Liver (tissue), 9 donors: ENCODE results near the gene GNAO1. TPM values are rescaled to one million over a fixed set of nuclear protein-coding genes. Genes with fewer than 3 reads are reported as not detected.

Experiments
- DNase-seq: peaks from one replicate; pipeline ENCODE4 v3.0.0-alpha.2; 2017; ENCODE audit warnings: low spot score
- H3K27ac ChIP-seq, 2 donors: one replicate each; pipeline ENCODE4 v1.7.0; 2013; ENCODE audit warnings: inconsistent platforms in 2 of 2, low read length in 2 of 2, control low read depth in 1 of 2, low read depth in 1 of 2, mild to moderate bottlenecking in 1 of 2
- H3K27me3 ChIP-seq, 4 donors: one replicate each; pipeline versions ENCODE4 v1.6.1 to v1.7.0; 2013; ENCODE audit warnings: low read length in 3 of 4, inconsistent platforms in 1 of 4, mild to moderate bottlenecking in 1 of 4, moderate library complexity in 1 of 4; ENCODE audit not compliant: control insufficient read depth in 4 of 4, insufficient read depth in 4 of 4
- H3K36me3 ChIP-seq, 4 donors: one replicate each; pipeline versions ENCODE4 v1.6.1 to v1.7.0; 2013; ENCODE audit warnings: low read length in 3 of 4, mild to moderate bottlenecking in 3 of 4, low read depth in 1 of 4, moderate library complexity in 1 of 4; ENCODE audit not compliant: control insufficient read depth in 4 of 4, insufficient read depth in 3 of 4
- H3K4me1 ChIP-seq, 4 donors: one replicate each; pipeline versions ENCODE4 v1.6.1 to v1.7.0; 2013; ENCODE audit warnings: low read length in 3 of 4, mild to moderate bottlenecking in 3 of 4, moderate library complexity in 1 of 4; ENCODE audit not compliant: control insufficient read depth in 4 of 4, insufficient read depth in 4 of 4
- H3K4me3 ChIP-seq, 3 donors: one replicate each; pipeline versions ENCODE4 v1.6.1 to v1.7.0; 2013; ENCODE audit warnings: low read length in 3 of 3, control low read depth in 1 of 3, low read depth in 1 of 3, mild to moderate bottlenecking in 1 of 3
- H3K9ac ChIP-seq, 2 donors: one replicate each; pipeline ENCODE4 v1.7.0; 2013; ENCODE audit warnings: low read length in 2 of 2, mild to moderate bottlenecking in 2 of 2, moderate library complexity in 2 of 2, control low read depth in 1 of 2, low read depth in 1 of 2
- H3K9me3 ChIP-seq, 4 donors: one replicate each; pipeline versions ENCODE4 v1.6.1 to v1.7.0; 2013; ENCODE audit warnings: low read length in 3 of 4; ENCODE audit not compliant: control insufficient read depth in 4 of 4
- EGR1 ChIP-seq, 2 donors: IDR thresholded peaks; 2 replicates each; pipeline ENCODE4 v1.6.1; 2016 to 2018; ENCODE audit warnings: antibody characterized with exemption in 2 of 2, low read depth in 2 of 2
- FOXA1 ChIP-seq: IDR thresholded peaks from 2 replicates; pipeline ENCODE4 v1.6.1; 2016; ENCODE audit warnings: antibody characterized with exemption
- FOXA2 ChIP-seq: IDR thresholded peaks from 2 replicates; pipeline ENCODE4 v1.6.1; 2016; ENCODE audit warnings: antibody characterized with exemption
- GABPA ChIP-seq, 2 donors: IDR thresholded peaks in 1 of 2; conservative IDR thresholded peaks in 1 of 2; 2 replicates each; pipeline ENCODE4 v1.6.1; 2016; ENCODE audit warnings: antibody characterized with exemption in 2 of 2, mild to moderate bottlenecking in 1 of 2, moderate library complexity in 1 of 2
- HNF4A ChIP-seq, 2 donors: conservative IDR thresholded peaks; 2 replicates each; pipeline ENCODE4 v1.6.1; 2016; ENCODE audit warnings: antibody characterized with exemption in 2 of 2, mild to moderate bottlenecking in 2 of 2
- JUND ChIP-seq, 2 donors: IDR thresholded peaks; 2 replicates each; pipeline ENCODE4 v1.6.1; 2016; ENCODE audit warnings: antibody characterized with exemption in 2 of 2
- MAX ChIP-seq: IDR thresholded peaks from 2 replicates; pipeline ENCODE4 v1.6.1; 2016; ENCODE audit warnings: antibody characterized with exemption
- NR2F2 ChIP-seq: IDR thresholded peaks from 2 replicates; pipeline ENCODE4 v1.6.1; 2016; ENCODE audit warnings: antibody characterized with exemption
- REST ChIP-seq: IDR thresholded peaks from 2 replicates; pipeline ENCODE4 v1.6.1; 2016; ENCODE audit warnings: antibody characterized with exemption, mild to moderate bottlenecking
- SP1 ChIP-seq: IDR thresholded peaks from 2 replicates; pipeline ENCODE4 v1.6.1; 2018; ENCODE audit warnings: antibody characterized with exemption, mild to moderate bottlenecking
- YY1 ChIP-seq: IDR thresholded peaks from 2 replicates; pipeline ENCODE4 v1.6.1; 2016; ENCODE audit warnings: antibody characterized with exemption, mild to moderate bottlenecking
- WGBS: extraction: QIAGEN DNeasy Blood & Tissue Kit; methylation state at CpG from one replicate; pipeline ENCODE4 v1.1.7; 2013; 5-methylcytosine and 5-hydroxymethylcytosine counted together
- polyA plus RNA-seq, 2 donors: library from polyadenylated mRNA; stranded (reverse) in 1 of 2; unstranded in 1 of 2; fragments of 200-250 nt in 1 of 2; fragments of >200 nt in 1 of 2; fragmentation: Nextera tagmentation in 1 of 2; extraction: Ambion mirVana in 1 of 2; gene quantifications; one replicate each; pipeline versions ENCODE4 v1.2.1 to v1.2.3, GENCODE V29; 2013 to 2015
- total RNA-seq, 2 donors: library from RNA; depleted of rRNA; stranded (reverse); fragments of >200 nt; gene quantifications; one replicate each; pipeline ENCODE4 v1.2.3, GENCODE V29; 2014
- TF ChIP-seq, protein P1 (sequence below): fragments of 150-350 bp; IDR thresholded peaks from 2 replicates; pipeline ENCODE4 v1.5.1; 2017; ENCODE audit warnings: improper control_type of control experiment, low read depth, low read length; ENCODE audit not compliant: missing input control
- TF ChIP-seq, protein P2 (sequence below): IDR thresholded peaks from 2 replicates; pipeline ENCODE4 v1.6.1; 2016; ENCODE audit warnings: antibody characterized with exemption
- donor health status: healthy.
- donor health status: healthy.
- donor health status: healthy.
- donor health status: healthy.
- donor health status: healthy.

GNAO1 gene
- total and polyA plus RNA-seq, 4 donors: 0.61 to 15.1 (median 7.0) TPM

- no peaks in the 10 kb centered on the region for H3K27me3 ChIP-seq
- 95% methylated on average over 4 of the region's 4 CpGs for WGBS
- H3K36me3 ChIP-seq: peaks cover 2 to 27% (median 12%) of the 10 kb centered on the region in 4 donors
- H3K9ac ChIP-seq: no peak overlapping the region
- DNase-seq: no peak
- TF ChIP-seq REST (no peak), YY1 (no peak), NR2F2 (no peak), FOXA2 (no peak), GABPA (IDR thresholded peaks at IDR 0.05 in 1 of 2, conservative IDR thresholded peaks at IDR 0.05 in 1 of 2) (no peak), HNF4A (conservative IDR thresholded peaks at IDR 0.05) (no peak), EGR1 (IDR thresholded peaks at IDR 0.05; ENCODE audit: low read depth in 2 of 2) (no peak), MAX (no peak), SP1 (no peak), JUND (IDR thresholded peaks at IDR 0.05) (no peak)
- TF ChIP-seq, protein P1, sequence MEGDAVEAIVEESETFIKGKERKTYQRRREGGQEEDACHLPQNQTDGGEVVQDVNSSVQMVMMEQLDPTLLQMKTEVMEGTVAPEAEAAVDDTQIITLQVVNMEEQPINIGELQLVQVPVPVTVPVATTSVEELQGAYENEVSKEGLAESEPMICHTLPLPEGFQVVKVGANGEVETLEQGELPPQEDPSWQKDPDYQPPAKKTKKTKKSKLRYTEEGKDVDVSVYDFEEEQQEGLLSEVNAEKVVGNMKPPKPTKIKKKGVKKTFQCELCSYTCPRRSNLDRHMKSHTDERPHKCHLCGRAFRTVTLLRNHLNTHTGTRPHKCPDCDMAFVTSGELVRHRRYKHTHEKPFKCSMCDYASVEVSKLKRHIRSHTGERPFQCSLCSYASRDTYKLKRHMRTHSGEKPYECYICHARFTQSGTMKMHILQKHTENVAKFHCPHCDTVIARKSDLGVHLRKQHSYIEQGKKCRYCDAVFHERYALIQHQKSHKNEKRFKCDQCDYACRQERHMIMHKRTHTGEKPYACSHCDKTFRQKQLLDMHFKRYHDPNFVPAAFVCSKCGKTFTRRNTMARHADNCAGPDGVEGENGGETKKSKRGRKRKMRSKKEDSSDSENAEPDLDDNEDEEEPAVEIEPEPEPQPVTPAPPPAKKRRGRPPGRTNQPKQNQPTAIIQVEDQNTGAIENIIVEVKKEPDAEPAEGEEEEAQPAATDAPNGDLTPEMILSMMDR: no peak
- TF ChIP-seq, protein P2, sequence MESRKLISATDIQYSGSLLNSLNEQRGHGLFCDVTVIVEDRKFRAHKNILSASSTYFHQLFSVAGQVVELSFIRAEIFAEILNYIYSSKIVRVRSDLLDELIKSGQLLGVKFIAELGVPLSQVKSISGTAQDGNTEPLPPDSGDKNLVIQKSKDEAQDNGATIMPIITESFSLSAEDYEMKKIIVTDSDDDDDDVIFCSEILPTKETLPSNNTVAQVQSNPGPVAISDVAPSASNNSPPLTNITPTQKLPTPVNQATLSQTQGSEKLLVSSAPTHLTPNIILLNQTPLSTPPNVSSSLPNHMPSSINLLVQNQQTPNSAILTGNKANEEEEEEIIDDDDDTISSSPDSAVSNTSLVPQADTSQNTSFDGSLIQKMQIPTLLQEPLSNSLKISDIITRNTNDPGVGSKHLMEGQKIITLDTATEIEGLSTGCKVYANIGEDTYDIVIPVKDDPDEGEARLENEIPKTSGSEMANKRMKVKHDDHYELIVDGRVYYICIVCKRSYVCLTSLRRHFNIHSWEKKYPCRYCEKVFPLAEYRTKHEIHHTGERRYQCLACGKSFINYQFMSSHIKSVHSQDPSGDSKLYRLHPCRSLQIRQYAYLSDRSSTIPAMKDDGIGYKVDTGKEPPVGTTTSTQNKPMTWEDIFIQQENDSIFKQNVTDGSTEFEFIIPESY: no peak
- H3K27ac ChIP-seq: no peak overlapping the region
- H3K9me3 ChIP-seq: no peaks in the 10 kb centered on the region
- H3K4me3 ChIP-seq: no peak overlapping the region
- peaks cover 4 to 12% (median 11%) of the 10 kb centered on the region in 4 donors for H3K4me1 ChIP-seq
Observed at GRCh38 chr16:56274369-56274768, 83.1 kb downstream of the GNAO1 start.

- peaks cover 2 to 33% (median 14%) of the 10 kb centered on the region in 4 donors for H3K36me3 ChIP-seq
- no peaks in the 10 kb centered on the region for H3K9me3 ChIP-seq
- TF ChIP-seq FOXA1: no peak
- no peaks in the 10 kb centered on the region for H3K27me3 ChIP-seq
- peaks cover 1 to 6% (median 4%) of the 10 kb centered on the region in 4 donors for H3K4me1 ChIP-seq
- WGBS: 76% methylated on average over 4 of the region's 4 CpGs
- no peak overlapping the region for H3K4me3 ChIP-seq
- H3K27ac ChIP-seq: no peak overlapping the region
- DNase-seq: no peak
- no peak overlapping the region for H3K9ac ChIP-seq
Observed at GRCh38 chr16:56275076-56275475, 83.8 kb downstream of the GNAO1 start.
